ENCODE results near the gene TMEM131L. TPM values are rescaled to one million over a fixed set of nuclear protein-coding genes. Genes with fewer than 3 reads are reported as not detected.
"Not testable (repeated sequence)": the region's sequence is repeated elsewhere in the genome, so short reads cannot be mapped to it uniquely, and the experiment has no call there.

TMEM131L gene
- total RNA-seq, 1 donor from 2014 or later = 6.4 TPM

GRCh38 chr4:153466949-153467896, 1.1 kb downstream of the TMEM131L start:
- peaks cover 2% of the 10 kb centered on the region for H3K36me3 Mint-ChIP-seq (ENCODE audit: unreplicated experiment)
- no peak for DNase-seq (ENCODE audit: extremely low spot score, unreplicated experiment)
- H3K27ac Mint-ChIP-seq (ENCODE audit: unreplicated experiment) = peak overlapping the region; percentile 32
- peaks cover under 1% of the 10 kb centered on the region for H3K9me3 Mint-ChIP-seq (ENCODE audit: unreplicated experiment)
- TF ChIP-seq CTCF (IDR thresholded peaks at IDR 0.05) = no peak
- H3K4me3 Mint-ChIP-seq (ENCODE audit: unreplicated experiment) = peak overlapping the region; percentile 81
- H3K27me3 Mint-ChIP-seq (ENCODE audit: unreplicated experiment) = no peaks in the 10 kb centered on the region
- H3K4me1 Mint-ChIP-seq (ENCODE audit: unreplicated experiment) = peaks cover 34% of the 10 kb centered on the region

DNA sequence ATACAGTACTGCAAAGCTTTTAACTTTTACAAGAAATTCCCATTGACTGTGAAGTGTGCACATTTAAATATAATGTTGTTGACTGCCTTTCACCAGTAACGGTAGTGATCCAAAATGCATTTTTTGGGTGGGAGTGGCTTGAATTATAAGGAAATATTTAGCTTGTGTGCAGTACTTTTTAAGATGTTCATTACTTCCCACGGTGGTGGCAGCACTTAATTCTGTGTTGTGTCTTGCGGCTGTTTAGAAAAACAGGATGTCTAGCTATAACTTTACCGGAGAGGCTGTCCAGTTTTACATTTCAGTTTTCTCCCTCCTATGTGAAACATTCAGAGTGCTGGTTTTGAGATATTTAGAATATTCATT, 1.7 kb downstream of the TMEM131L start:
- H3K27me3 Mint-ChIP-seq (ENCODE audit: unreplicated experiment) = no peaks in the 10 kb centered on the region
- TF ChIP-seq CTCF (IDR thresholded peaks at IDR 0.05) = no peak
- H3K27ac Mint-ChIP-seq (ENCODE audit: unreplicated experiment) = peak overlapping the region; percentile 58
- H3K9me3 Mint-ChIP-seq (ENCODE audit: unreplicated experiment) = peaks cover 3% of the 10 kb centered on the region
- DNase-seq (ENCODE audit: extremely low spot score, unreplicated experiment) = no peak
- H3K36me3 Mint-ChIP-seq (ENCODE audit: unreplicated experiment) = peaks cover 5% of the 10 kb centered on the region
- H3K4me3 Mint-ChIP-seq (ENCODE audit: unreplicated experiment) = peak overlapping the region; percentile 81
- peaks cover 34% of the 10 kb centered on the region for H3K4me1 Mint-ChIP-seq (ENCODE audit: unreplicated experiment)

DNA sequence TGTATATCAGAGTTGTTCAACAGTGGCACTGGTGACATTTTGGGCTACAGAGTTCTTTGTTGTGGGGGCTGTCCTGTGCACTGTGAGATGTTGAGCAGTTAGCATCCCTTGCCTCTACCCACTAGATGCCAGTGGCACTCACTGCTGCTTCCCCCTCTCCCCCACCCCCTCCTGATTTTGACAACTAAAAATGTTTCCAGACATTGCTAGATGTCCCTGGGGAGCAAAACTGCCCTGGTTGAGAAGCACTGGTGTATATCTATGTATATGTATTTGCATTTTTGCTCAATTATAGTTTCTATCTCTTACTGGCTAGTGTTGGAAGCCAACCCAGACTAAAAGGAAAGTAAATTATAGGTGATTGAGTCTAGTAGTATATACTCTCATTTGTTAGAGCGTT, 2.4 kb downstream of the TMEM131L start:
- Mint-ChIP-seq H3K9me3 (ENCODE audit: unreplicated experiment) (peaks cover 3% of the 10 kb centered on the region), H3K36me3 (ENCODE audit: unreplicated experiment) (peaks cover 5% of the 10 kb centered on the region), H3K27ac (ENCODE audit: unreplicated experiment) (peak overlapping the region; percentile 50), H3K4me3 (ENCODE audit: unreplicated experiment) (peak overlapping the region; percentile 81), H3K4me1 (ENCODE audit: unreplicated experiment) (peaks cover 34% of the 10 kb centered on the region), H3K27me3 (ENCODE audit: unreplicated experiment) (no peaks in the 10 kb centered on the region)
- no peak for TF ChIP-seq CTCF (IDR thresholded peaks at IDR 0.05)
- no peak for DNase-seq (ENCODE audit: extremely low spot score, unreplicated experiment)

DNA sequence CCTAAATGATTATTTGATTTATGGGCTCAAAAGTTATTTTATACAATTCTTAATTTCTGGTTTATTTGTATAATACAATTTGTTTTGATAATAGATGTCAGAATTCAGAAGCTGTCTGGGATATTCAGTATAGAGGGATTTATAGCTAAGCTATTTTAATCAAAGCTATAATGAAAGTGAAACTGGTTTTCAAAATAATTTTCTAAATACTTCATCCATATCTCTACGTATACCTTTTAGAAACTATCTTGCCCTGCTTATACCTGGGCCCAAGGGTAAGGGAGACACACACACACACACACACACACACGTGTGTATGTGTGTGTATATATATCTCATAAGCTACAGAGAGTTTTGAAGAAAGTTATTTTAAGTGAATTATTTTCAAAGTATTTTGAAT, 2.9 kb downstream of the TMEM131L start:
- peaks cover 7% of the 10 kb centered on the region for H3K36me3 Mint-ChIP-seq (ENCODE audit: unreplicated experiment)
- no peaks in the 10 kb centered on the region for H3K27me3 Mint-ChIP-seq (ENCODE audit: unreplicated experiment)
- peaks cover 34% of the 10 kb centered on the region for H3K4me1 Mint-ChIP-seq (ENCODE audit: unreplicated experiment)
- H3K9me3 Mint-ChIP-seq (ENCODE audit: unreplicated experiment) = peaks cover 3% of the 10 kb centered on the region
- TF ChIP-seq CTCF (IDR thresholded peaks at IDR 0.05) = no peak
- peak overlapping the region; percentile 50 for H3K27ac Mint-ChIP-seq (ENCODE audit: unreplicated experiment)
- no peak for DNase-seq (ENCODE audit: extremely low spot score, unreplicated experiment)
- H3K4me3 Mint-ChIP-seq (ENCODE audit: unreplicated experiment) = no peak overlapping the region

DNA sequence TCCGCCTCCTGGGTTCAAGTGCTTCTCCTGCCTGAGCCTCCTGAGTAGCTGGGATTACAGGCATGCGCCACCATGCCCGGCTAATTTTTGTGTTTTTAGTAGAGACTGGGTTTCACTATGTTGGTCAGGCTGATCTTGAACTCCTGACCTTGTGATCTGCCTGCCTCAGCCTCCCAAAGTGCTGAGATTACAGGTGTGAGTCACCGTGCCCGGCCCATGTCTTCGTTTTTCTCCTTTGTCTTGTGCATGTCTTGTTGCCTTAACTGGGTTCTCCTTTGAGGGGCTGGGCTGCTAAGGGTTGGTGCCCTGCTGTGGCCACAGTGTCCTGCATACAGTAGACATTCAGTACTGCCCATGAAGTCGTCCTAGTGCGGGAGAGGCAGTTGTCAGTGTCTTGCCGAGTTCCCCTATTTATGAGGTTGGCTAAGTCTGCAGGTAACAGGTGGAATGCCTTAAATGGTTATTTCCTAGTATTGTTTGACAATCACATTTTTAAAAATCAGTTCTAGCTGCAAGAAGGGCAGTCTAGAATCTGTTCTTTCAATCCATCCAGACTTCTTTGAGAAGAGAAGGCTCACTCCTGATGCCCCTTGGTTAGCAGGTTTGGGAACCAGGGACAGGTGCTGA, 5.0 kb downstream of the TMEM131L start:
- not testable (repeated sequence) for DNase-seq (ENCODE audit: extremely low spot score, unreplicated experiment); H3K27ac Mint-ChIP-seq (ENCODE audit: unreplicated experiment); H3K9me3 Mint-ChIP-seq (ENCODE audit: unreplicated experiment); H3K4me3 Mint-ChIP-seq (ENCODE audit: unreplicated experiment); H3K27me3 Mint-ChIP-seq (ENCODE audit: unreplicated experiment)
- peaks cover 18% of the 10 kb centered on the region for H3K36me3 Mint-ChIP-seq (ENCODE audit: unreplicated experiment)
- H3K4me1 Mint-ChIP-seq (ENCODE audit: unreplicated experiment) = peaks cover 29% of the 10 kb centered on the region
